ENCODE measurements around the gene TTL.
"Not testable (repeated sequence)": the region's sequence is repeated elsewhere in the genome, so short reads cannot be mapped to it uniquely, and the experiment has no call there.

Gene TTL

GRCh38 chr2:112481528-112482233, at the start of gene TTL:
Gene TTL, plus strand, starts transcription at chr2:112482156. Its CDS starts 189 bp downstream, at chr2:112482345.
- DNase-seq (ENCODE audit: low read depth) = no peak

- DNase-seq (ENCODE audit: low read depth) = not testable (repeated sequence)
Measured at GRCh38 chr2:112432390-112432734, 49.6 kb upstream of the TTL start.

GRCh38 chr2:112432735-112433479, 49.0 kb upstream of the TTL start:
- DNase-seq (ENCODE audit: low read depth) = not testable (repeated sequence)

- DNase-seq (ENCODE audit: low read depth) = peak; percentile 14
Measured at GRCh38 chr2:112433480-112433879, 48.5 kb upstream of the TTL start, which contains the start of gene RGPD8. Gene RGPD8, minus strand, starts transcription at chr2:112433645. Its CDS starts 192 bp downstream, at chr2:112433453.

- DNase-seq (ENCODE audit: low read depth) = no peak
Measured at GRCh38 chr2:112433932-112434730, 47.8 kb upstream of the TTL start.

- DNase-seq (ENCODE audit: low read depth) = not testable (repeated sequence)
Measured at GRCh38 chr2:112434890-112435715, 46.9 kb upstream of the TTL start.

- DNase-seq (ENCODE audit: low read depth) = not testable (repeated sequence)
Measured at GRCh38 chr2:112435716-112436431, 46.1 kb upstream of the TTL start.

GRCh38 chr2:112436993-112437392, 45.0 kb upstream of the TTL start:
- DNase-seq (ENCODE audit: low read depth) = not testable (repeated sequence)

GRCh38 chr2:112437405-112437831, 44.5 kb upstream of the TTL start:
- not testable (repeated sequence) for DNase-seq (ENCODE audit: low read depth)

GRCh38 chr2:112438603-112439261, 43.2 kb upstream of the TTL start:
- not testable (repeated sequence) for DNase-seq (ENCODE audit: low read depth)

GRCh38 chr2:112444256-112444655, 37.7 kb upstream of the TTL start:
- not testable (repeated sequence) for DNase-seq (ENCODE audit: low read depth)

- DNase-seq (ENCODE audit: low read depth) = no peak
Measured at GRCh38 chr2:112449854-112450253, 32.1 kb upstream of the TTL start.

- no peak for DNase-seq (ENCODE audit: low read depth)
Measured at GRCh38 chr2:112451317-112451716, 30.6 kb upstream of the TTL start.

GRCh38 chr2:112454586-112454985, 27.4 kb upstream of the TTL start:
- DNase-seq (ENCODE audit: low read depth) = no peak

GRCh38 chr2:112459372-112459771, 22.6 kb upstream of the TTL start:
- no peak for DNase-seq (ENCODE audit: low read depth)

GRCh38 chr2:112462178-112462577, 19.8 kb upstream of the TTL start:
- DNase-seq (ENCODE audit: low read depth) = no peak

- no peak for DNase-seq (ENCODE audit: low read depth)
Measured at GRCh38 chr2:112463256-112463655, 18.7 kb upstream of the TTL start.

- no peak for DNase-seq (ENCODE audit: low read depth)
Measured at GRCh38 chr2:112465382-112465781, 16.6 kb upstream of the TTL start.

GRCh38 chr2:112472547-112473263, 9.3 kb upstream of the TTL start:
- no peak for DNase-seq (ENCODE audit: low read depth)

Data from GM04503 (cell line).